HG03159 (cell line): ENCODE measurements around the gene MRTFA.
A peak's percentile ranks its signal among the peaks of the same experiment; 100 is the strongest.
"Not testable (repeated sequence)": the region's sequence is repeated elsewhere in the genome, so short reads cannot be mapped to it uniquely, and the experiment has no call there.

Experiments used
- ATAC-seq: cut with Tn5 transposase; IDR thresholded peaks from one replicate; pipeline ENCODE4 v1.9.1; 2021; ENCODE audit warnings: mild to moderate bottlenecking, moderate library complexity; ENCODE audit not compliant: unreplicated experiment

MRTFA gene

DNA sequence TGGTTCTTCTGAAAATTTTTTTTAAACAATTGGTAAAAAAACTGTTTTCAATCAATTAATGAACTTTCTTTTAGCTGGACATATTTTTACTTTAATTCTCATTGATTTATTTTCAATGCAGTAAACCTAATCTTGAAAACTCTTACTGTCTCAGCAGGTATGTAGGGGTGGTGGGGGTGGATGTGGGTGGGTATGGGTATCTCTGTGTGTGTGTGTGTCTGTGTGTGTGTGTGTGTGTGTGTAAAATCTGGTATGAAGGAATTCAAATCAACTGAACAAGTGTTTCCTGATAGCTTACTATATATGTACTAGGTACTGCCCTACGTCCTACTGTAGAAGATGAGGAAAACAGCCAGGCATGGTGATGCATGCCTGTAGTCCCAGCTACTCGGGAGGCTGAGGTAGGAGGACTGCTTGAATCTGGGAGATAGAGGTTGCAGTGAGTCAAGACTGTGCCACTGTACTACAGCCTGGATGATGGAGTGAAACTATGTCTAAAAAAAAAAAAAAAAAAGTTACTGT is 75.5 kb downstream of the MRTFA start:
- no peak for ATAC-seq

DNA sequence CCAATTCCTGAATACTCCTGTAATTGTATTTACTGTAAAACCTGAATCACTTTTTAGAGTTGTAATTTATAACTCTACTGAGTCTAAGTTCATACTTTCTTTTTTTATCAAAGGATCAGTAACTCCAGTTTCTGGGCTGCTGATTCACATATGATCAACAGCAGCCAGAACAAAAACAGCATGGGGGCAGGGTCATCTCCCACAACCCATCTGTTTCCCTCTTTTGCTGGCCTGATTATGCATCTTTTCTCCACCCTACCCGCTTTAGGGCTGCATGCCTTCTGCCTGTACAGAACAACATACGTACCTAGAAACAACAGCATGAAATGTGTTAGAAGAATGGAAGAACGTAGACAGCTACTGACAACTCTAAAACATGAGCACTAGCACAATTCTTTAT is 76.0 kb downstream of the MRTFA start:
- no peak for ATAC-seq

DNA sequence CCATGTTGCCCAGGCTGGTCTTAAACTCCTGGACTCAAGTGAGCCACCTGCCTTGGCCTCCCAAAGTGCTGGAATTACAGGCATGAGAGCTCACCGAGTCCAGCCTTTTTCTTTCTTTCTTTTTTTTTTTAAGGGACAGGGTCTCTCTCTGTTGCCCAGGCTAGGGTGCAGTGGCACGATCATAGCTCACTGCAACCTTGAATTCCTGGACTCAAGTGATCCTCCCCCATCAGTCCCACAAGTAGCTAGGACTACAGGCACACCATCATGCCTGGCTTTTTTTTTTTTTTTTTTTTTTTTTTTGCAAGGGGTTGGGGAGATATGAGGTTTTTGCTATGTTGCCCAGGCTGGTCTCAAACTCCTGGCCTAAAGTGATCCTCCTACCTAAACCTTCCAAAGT is 78.5 kb downstream of the MRTFA start:
- ATAC-seq = no peak

- ATAC-seq = no peak
Observed at GRCh38 chr22:40556641-40557040, 79.9 kb downstream of the MRTFA start.

DNA sequence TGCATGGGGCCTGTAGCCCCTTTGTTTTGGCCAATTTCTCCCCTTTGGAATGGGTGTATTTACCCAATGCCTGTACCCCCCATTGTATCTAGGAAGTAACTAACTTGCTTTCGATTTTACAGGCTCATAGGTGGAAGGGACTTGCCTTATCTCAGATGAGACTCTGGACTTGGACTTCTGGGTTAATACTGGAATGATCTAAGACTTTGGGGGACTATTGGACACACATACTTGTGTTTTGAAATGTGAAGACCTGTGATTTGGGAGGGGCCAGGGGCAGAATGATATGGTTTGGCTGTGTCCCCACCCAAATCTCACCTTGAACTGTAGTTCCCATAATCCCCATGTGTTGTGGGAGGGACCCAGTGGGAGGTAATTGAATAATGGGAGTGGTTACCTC is 82.5 kb downstream of the MRTFA start:
- ATAC-seq = not testable (repeated sequence)

GRCh38 chr22:40553014-40553554 is 83.4 kb downstream of the MRTFA start:
- no peak for ATAC-seq

DNA sequence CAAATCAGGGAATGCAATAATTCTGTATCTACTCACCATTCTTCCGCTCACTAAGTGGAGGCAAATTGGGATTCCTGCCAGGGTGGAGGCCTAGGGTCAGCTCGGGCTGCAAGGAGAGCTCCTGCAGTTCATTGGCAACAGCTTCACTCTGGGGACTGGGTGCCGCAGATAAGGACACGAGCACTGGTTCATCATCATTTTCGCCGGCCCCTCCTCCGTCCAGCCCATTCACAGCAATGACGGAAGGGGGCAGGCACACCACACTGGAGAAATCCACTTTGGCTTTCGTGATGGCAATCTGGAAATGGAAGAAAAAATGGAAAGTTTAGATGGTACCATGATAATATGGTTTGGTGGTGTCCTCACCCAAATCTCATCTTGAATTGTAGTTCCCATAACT is 84.4 kb downstream of the MRTFA start:
- no peak for ATAC-seq

GRCh38 chr22:40547729-40548143 is 88.8 kb downstream of the MRTFA start:
- no peak for ATAC-seq

DNA sequence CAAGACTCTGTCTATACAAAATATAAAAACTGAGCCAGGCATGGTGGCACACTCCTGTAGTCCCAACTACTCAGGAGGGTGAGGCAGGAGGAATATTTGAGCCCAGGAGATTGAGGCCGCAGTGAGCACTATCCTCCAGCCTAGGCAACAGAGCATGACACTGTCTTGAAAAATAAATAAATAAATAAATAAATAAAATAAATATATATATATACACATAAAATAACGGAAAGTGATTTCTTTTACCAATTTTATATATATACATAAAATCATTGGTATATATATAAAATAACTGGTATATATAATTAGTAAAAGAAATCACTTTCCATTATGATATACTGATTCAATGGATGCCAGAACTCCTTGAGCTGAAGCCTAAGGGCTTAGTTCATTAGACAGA is 91.8 kb downstream of the MRTFA start:
- ATAC-seq = no peak

DNA sequence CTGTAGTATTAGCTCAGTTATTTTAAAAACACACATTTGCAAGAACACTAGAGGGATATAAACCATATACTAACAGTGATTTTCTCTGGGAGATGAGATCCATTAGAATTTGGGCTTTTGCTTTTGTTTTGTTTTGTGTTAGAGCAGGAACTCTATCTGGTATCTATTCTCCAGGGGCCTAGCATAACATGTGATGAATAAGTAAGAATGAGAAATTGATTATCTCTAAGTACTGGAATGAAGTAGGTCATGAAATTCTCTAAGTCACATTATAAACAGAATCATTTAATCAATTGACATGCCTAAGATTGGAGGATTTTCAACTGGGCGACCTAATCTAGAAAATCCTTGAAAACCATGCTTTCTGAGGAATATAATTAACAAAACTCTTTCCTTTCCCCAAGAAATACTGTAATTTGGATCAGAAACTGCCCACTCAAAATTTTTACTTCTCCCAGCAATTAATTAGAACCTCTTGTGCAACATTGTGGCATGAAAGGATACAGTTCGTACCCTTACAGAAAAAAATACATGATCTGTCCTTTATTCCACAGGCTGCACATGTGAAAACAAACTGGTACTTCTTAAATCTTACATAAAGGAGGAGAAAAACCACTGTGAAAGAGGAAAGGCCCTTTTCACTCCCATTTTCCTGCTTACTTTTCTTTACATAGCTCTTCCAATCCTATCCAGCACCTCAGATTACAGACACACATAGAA is 93.5 kb downstream of the MRTFA start:
- no peak for ATAC-seq

- no peak for ATAC-seq
Observed at GRCh38 chr22:40541300-40541699, 95.2 kb downstream of the MRTFA start.

GRCh38 chr22:40540265-40540664 is 96.3 kb downstream of the MRTFA start:
- no peak for ATAC-seq

GRCh38 chr22:40536149-40536548 is 100.4 kb downstream of the MRTFA start:
- ATAC-seq = not testable (repeated sequence)

- no peak for ATAC-seq
Observed at GRCh38 chr22:40535642-40536041, 100.9 kb downstream of the MRTFA start.

- no peak for ATAC-seq
Observed at GRCh38 chr22:40535189-40535512, 101.4 kb downstream of the MRTFA start.

- ATAC-seq = no peak
Observed at GRCh38 chr22:40534379-40535188, 101.9 kb downstream of the MRTFA start.

GRCh38 chr22:40533712-40534378 is 102.7 kb downstream of the MRTFA start:
- ATAC-seq = peak; percentile 57

DNA sequence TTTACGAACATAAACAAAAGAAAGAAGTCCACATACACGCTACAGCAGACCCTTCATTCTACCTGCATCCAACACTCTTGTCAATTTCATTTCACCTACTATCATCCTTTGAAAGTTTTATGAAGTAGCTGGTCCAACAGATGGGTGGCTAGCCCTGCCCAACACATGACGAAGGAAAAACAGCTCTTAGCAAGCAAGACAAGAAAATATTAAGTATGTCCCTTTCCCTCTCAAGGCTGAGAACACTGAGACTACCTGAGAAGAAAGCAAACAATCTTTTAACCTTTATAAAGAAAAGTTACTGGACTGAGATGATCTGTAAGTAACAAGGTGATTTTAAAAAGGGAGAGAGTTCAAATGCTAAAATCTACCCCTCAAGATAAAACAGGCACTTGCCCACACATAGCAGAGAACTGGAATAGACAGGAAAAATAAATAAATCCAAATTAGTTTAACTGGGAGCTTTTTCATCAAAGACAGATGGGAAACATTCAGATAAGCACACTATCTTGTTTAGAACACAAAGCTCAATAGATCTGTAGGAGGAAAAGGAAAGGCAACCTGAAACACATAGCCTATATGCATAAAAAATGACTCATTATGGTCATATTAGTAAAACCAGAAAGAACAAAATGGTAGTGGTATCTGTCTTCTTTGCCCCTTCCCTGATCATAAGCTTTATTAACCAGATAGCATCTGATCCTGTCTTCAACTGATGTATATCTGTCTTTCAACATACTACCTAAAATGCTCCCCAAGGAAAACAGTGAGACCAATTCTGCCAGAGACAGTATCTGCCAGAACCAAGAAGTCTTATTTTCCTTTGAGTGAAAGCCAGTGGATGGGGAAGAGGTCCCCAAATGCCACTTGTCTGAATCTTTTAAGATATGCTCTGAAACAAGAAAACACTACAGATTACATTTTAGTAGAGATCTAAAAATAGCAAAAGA is 104.3 kb downstream of the MRTFA start:
- no peak for ATAC-seq

- ATAC-seq = not testable (repeated sequence)
Observed at GRCh38 chr22:40530391-40530790, 106.1 kb downstream of the MRTFA start.

GRCh38 chr22:40529821-40530220 is 106.7 kb downstream of the MRTFA start:
- no peak for ATAC-seq
